Measurements from ENCODE around the gene ARHGEF16.

The ARHGEF16 gene

DNA sequence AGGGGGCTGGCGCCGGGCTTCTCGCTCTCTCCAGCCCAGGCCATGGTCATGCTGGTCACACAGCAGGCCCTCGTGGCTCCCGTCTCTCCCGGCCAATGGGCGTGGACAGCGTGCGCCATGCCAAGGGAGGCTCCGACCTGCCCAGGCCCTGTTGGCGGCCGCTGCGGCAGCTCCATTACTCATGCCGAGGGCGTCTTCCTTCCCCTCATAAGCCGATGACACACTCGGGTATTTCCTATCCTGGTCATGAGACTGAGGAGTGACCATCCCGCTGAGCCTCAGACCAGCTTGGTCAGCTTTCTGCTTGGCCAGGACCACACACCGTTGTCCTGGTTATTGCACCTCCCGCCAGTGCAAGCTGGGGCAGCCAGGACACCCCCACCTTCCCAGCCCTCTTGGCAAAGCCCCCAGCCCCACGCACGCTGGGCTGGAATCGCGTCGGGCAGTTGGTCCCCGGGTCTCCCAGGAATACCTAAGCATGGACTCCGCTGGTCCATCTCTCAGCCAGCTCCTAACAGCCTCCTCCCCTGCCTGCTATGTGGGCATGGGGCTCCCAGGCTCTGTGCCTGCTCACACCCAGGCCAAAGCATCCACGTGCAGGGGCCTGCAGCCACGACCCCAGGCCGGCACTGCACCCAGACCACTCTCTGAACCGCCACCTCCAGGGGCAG is 49.8 kb downstream of the ARHGEF16 start:
- no peak overlapping the region for H3K4me3 ChIP-seq (ENCODE audit: control insufficient read depth, low read depth, low read length)
- peak; percentile 88 for DNase-seq (ENCODE audit: low read depth)
- TF ChIP-seq, protein P1, sequence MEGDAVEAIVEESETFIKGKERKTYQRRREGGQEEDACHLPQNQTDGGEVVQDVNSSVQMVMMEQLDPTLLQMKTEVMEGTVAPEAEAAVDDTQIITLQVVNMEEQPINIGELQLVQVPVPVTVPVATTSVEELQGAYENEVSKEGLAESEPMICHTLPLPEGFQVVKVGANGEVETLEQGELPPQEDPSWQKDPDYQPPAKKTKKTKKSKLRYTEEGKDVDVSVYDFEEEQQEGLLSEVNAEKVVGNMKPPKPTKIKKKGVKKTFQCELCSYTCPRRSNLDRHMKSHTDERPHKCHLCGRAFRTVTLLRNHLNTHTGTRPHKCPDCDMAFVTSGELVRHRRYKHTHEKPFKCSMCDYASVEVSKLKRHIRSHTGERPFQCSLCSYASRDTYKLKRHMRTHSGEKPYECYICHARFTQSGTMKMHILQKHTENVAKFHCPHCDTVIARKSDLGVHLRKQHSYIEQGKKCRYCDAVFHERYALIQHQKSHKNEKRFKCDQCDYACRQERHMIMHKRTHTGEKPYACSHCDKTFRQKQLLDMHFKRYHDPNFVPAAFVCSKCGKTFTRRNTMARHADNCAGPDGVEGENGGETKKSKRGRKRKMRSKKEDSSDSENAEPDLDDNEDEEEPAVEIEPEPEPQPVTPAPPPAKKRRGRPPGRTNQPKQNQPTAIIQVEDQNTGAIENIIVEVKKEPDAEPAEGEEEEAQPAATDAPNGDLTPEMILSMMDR (IDR thresholded peaks at IDR 0.05; ENCODE audit: control insufficient read depth, insufficient read depth, low read depth, low read length, missing control alignments) = peak; percentile 8

DNA sequence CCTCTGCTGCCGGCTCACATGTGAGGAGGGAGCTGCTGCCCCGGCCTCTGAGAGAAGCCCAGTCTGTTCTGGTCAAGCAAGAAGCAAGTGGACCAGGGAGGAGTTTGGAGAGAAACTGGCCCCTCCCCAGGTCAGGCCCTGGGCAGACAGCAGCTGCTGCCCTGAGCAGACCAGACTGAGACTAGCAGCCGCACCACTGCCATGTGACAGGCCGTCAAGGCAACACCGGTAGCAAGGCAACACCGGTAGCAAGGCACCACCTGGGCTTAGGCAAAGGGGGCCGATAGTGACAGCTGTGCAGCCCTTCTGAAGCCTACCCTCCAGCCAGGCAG is 50.3 kb downstream of the ARHGEF16 start:
- TF ChIP-seq, protein P1 (IDR thresholded peaks at IDR 0.05; ENCODE audit: control insufficient read depth, insufficient read depth, low read depth, low read length, missing control alignments) = no peak
- DNase-seq (ENCODE audit: low read depth) = no peak
- no peak overlapping the region for H3K4me3 ChIP-seq (ENCODE audit: control insufficient read depth, low read depth, low read length)

DNA sequence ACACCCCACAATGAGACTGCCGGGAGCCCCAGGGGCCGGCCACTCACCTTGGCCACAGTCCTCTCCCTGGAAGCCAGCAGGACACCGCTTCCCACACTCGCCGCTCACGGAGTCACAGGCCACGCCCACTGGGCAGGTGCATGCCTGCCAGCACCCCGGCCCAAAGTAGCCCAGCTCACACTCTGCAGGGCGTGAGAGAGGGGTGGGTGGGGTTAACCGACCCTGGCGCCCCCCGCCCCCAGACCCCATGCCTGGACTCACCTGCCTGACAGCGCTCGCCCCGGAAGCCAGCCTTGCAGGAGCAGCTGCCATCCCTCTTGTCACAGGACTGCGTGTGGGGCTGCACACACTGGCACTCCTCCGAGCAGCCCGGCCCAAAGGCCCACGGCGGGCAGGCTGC is 50.7 kb downstream of the ARHGEF16 start:
- no peak overlapping the region for H3K4me3 ChIP-seq (ENCODE audit: control insufficient read depth, low read depth, low read length)
- TF ChIP-seq, protein P1 (IDR thresholded peaks at IDR 0.05; ENCODE audit: control insufficient read depth, insufficient read depth, low read depth, low read length, missing control alignments) = no peak
- no peak for DNase-seq (ENCODE audit: low read depth)

DNA sequence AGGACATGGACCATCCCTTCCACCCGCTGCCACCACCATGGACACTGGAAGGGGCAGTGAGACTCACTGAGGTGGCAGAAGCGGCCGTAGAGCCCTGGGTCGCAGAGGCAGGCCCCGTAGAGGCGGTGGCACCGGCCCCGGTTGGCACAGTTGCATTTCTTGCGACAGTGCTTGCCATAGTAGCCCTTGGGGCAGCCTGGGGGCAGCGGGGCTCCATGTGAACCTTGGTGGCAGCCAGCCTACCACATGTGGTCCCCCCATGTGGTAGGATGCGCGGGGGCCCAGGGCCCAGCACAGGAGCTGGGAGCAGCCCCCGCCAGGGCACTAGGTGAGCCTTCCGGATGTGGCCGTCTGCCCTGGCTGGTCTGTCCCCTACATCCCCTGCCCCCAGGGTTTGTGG is 51.6 kb downstream of the ARHGEF16 start:
- DNase-seq (ENCODE audit: low read depth) = no peak
- TF ChIP-seq, protein P1 (IDR thresholded peaks at IDR 0.05; ENCODE audit: control insufficient read depth, insufficient read depth, low read depth, low read length, missing control alignments) = no peak
- H3K4me3 ChIP-seq (ENCODE audit: control insufficient read depth, low read depth, low read length) = no peak overlapping the region

DNA sequence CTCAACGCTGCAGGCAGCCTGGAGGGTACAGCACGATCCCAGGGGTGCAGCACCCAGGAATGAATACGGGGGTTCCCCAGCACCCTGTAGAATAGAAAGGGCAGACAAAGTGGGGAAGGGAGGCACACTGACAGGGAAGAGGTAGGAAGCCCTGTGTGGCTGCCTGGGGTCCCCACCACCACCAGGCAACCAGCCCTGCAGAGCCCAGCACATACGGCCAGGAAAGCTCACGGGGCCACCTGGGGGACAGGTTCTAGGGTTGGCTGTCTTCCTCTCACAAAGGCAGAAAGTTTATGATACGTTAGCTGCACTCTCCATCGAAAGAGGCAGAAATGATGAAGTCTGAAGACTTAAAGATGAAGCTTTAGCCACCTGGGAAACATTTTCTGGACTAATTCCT is 52.5 kb downstream of the ARHGEF16 start:
- H3K4me3 ChIP-seq (ENCODE audit: control insufficient read depth, low read depth, low read length) = no peak overlapping the region
- DNase-seq (ENCODE audit: low read depth) = no peak
- TF ChIP-seq, protein P1 (IDR thresholded peaks at IDR 0.05; ENCODE audit: control insufficient read depth, insufficient read depth, low read depth, low read length, missing control alignments) = no peak

DNA sequence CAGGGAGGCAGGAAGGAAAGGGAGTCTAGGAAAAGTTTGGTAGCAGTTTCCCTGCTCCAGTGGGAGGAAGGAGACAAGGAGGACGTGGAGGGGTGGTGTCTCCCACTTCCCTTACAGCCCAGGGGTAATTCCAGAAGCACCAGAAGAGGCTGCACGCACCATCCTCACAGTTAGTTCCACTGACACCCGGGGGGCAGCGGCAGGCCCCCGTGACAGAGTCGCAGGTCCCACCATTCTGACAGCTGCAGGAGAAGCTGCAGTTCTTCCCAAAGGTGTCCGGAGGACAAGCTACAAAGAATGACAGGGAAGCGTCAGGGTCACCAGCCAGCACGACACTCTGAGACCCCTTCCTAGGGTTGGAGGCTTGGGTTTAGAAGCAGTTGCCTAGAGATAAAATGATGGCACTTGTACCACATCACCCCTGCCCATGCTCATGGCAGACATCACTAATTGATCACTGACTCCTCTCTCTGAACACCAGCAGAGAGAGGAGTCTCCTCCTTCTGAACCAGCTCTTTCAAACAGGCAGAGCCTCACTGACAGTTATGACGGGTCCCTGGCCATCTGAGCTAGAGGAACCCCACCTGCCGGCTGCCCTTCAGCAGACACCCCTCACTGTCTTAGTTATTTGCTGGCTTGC is 53.3 kb downstream of the ARHGEF16 start:
- TF ChIP-seq, protein P1 (IDR thresholded peaks at IDR 0.05; ENCODE audit: control insufficient read depth, insufficient read depth, low read depth, low read length, missing control alignments) = no peak
- no peak for DNase-seq (ENCODE audit: low read depth)
- no peak overlapping the region for H3K4me3 ChIP-seq (ENCODE audit: control insufficient read depth, low read depth, low read length)
